ENCODE data around the gene ATXN7.
A peak's percentile ranks its signal among the peaks of the same experiment; 100 is the strongest.

The ATXN7 gene

GRCh38 chr3:63864008-63864964 is 619 bp downstream of the ATXN7 start:
- DNase-seq (ENCODE audit: extremely low read depth in 1 of 2, low read depth in 1 of 2), result peak; percentile 32 to 39

GRCh38 chr3:63864965-63865327 is 1.3 kb downstream of the ATXN7 start:
- no peak for DNase-seq (ENCODE audit: extremely low read depth in 1 of 2, low read depth in 1 of 2)

- DNase-seq (ENCODE audit: extremely low read depth in 1 of 2, low read depth in 1 of 2), result no peak
Measured at GRCh38 chr3:63867225-63867624, 3.6 kb downstream of the ATXN7 start.

GRCh38 chr3:63869940-63870614 is 6.4 kb downstream of the ATXN7 start:
- no peak for DNase-seq (ENCODE audit: extremely low read depth in 1 of 2, low read depth in 1 of 2)

- DNase-seq (ENCODE audit: extremely low read depth in 1 of 2, low read depth in 1 of 2), result no peak
Measured at GRCh38 chr3:63870615-63871005, 6.9 kb downstream of the ATXN7 start.

- DNase-seq (ENCODE audit: extremely low read depth in 1 of 2, low read depth in 1 of 2), result no peak
Measured at GRCh38 chr3:63872135-63872924, 8.7 kb downstream of the ATXN7 start.

- DNase-seq (ENCODE audit: extremely low read depth in 1 of 2, low read depth in 1 of 2), result no peak
Measured at GRCh38 chr3:63874769-63875168, 11.1 kb downstream of the ATXN7 start.

GRCh38 chr3:63875510-63875909 is 11.8 kb downstream of the ATXN7 start:
- no peak for DNase-seq (ENCODE audit: extremely low read depth in 1 of 2, low read depth in 1 of 2)

GRCh38 chr3:63876260-63876659 is 12.6 kb downstream of the ATXN7 start:
- DNase-seq (ENCODE audit: extremely low read depth in 1 of 2, low read depth in 1 of 2), result no peak

GRCh38 chr3:63877737-63878393 is 14.2 kb downstream of the ATXN7 start:
- no peak for DNase-seq (ENCODE audit: extremely low read depth in 1 of 2, low read depth in 1 of 2)

GRCh38 chr3:63878394-63879060 is 14.9 kb downstream of the ATXN7 start:
- DNase-seq (ENCODE audit: extremely low read depth in 1 of 2, low read depth in 1 of 2), result no peak

GRCh38 chr3:63880653-63881052 is 17.0 kb downstream of the ATXN7 start:
- DNase-seq (ENCODE audit: extremely low read depth in 1 of 2, low read depth in 1 of 2), result no peak

- DNase-seq (ENCODE audit: extremely low read depth in 1 of 2, low read depth in 1 of 2), result no peak
Measured at GRCh38 chr3:63886858-63887257, 23.2 kb downstream of the ATXN7 start.

- no peak for DNase-seq (ENCODE audit: extremely low read depth in 1 of 2, low read depth in 1 of 2)
Measured at GRCh38 chr3:63891518-63891917, 27.9 kb downstream of the ATXN7 start.

- DNase-seq (ENCODE audit: extremely low read depth in 1 of 2, low read depth in 1 of 2), result no peak
Measured at GRCh38 chr3:63892773-63893352, 29.2 kb downstream of the ATXN7 start.

- no peak for DNase-seq (ENCODE audit: extremely low read depth in 1 of 2, low read depth in 1 of 2)
Measured at GRCh38 chr3:63895422-63896189, 31.9 kb downstream of the ATXN7 start.

GRCh38 chr3:63896332-63897030 is 32.8 kb downstream of the ATXN7 start:
- no peak for DNase-seq (ENCODE audit: extremely low read depth in 1 of 2, low read depth in 1 of 2)

- DNase-seq (ENCODE audit: extremely low read depth in 1 of 2, low read depth in 1 of 2), result no peak
Measured at GRCh38 chr3:63900010-63900409, 36.3 kb downstream of the ATXN7 start.

- DNase-seq (ENCODE audit: extremely low read depth in 1 of 2, low read depth in 1 of 2), result no peak
Measured at GRCh38 chr3:63900459-63900858, 36.8 kb downstream of the ATXN7 start.

All from stimulated activated CD8-positive, alpha-beta memory T cell treated with anti-CD3 and anti-CD28 coated beads, Interleukin-7, amount 100 ng/mL, for 48 hours (primary cell).